Esophagus squamous epithelium (tissue), 4 donors: ENCODE measurements around the gene NUFIP2.

Source experiments
- POLR2A ChIP-seq, 4 donors: fragments of 450-650 bp; IDR thresholded peaks; one replicate each; pipeline ENCODE4 v1.6.1; 2017; ENCODE audit warnings: antibody characterized with exemption in 4 of 4, mild to moderate bottlenecking in 4 of 4, moderate library complexity in 3 of 4
- TF ChIP-seq, protein P1 (sequence below), 6 experiments: fragments of 450-650 bp in 4 of 6; fragments of 200-600 bp in 2 of 6; sonication (generic) in 2 of 6; IDR thresholded peaks; one replicate each; pipeline ENCODE4 v1.5.1; 2016 to 2019; ENCODE audit warnings: antibody characterized with exemption in 6 of 6, mild to moderate bottlenecking in 4 of 6, moderate library complexity in 4 of 6

DNA sequence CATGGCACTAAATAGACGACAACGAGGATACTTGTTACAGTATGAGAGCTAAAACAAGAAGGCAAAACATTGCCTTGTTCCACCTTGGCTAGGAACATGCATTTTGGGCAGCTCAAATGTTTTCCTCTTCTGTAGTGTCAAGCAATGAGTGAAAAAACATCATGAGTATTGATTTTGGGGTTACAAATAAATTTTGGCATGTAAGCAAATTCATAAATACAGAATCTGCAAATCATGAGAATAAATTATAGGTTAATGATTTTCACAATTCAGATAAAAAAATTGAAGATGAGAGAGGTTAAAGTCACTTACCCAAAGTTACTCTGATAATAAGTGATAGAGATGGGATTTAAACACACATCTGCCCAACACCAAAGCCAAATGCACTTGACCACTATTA is 28.4 kb upstream of the NUFIP2 start:
- TF ChIP-seq, protein P1, sequence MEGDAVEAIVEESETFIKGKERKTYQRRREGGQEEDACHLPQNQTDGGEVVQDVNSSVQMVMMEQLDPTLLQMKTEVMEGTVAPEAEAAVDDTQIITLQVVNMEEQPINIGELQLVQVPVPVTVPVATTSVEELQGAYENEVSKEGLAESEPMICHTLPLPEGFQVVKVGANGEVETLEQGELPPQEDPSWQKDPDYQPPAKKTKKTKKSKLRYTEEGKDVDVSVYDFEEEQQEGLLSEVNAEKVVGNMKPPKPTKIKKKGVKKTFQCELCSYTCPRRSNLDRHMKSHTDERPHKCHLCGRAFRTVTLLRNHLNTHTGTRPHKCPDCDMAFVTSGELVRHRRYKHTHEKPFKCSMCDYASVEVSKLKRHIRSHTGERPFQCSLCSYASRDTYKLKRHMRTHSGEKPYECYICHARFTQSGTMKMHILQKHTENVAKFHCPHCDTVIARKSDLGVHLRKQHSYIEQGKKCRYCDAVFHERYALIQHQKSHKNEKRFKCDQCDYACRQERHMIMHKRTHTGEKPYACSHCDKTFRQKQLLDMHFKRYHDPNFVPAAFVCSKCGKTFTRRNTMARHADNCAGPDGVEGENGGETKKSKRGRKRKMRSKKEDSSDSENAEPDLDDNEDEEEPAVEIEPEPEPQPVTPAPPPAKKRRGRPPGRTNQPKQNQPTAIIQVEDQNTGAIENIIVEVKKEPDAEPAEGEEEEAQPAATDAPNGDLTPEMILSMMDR (IDR thresholded peaks at IDR 0.05): no peak
- TF ChIP-seq POLR2A (IDR thresholded peaks at IDR 0.05): no peak
